Fibroblast of skin of left quadriceps (primary cell): Measurements from ENCODE around the gene FEM1B.
A peak's percentile ranks its signal among the peaks of the same experiment; 100 is the strongest.
"Not testable (repeated sequence)": the region's sequence is repeated elsewhere in the genome, so short reads cannot be mapped to it uniquely, and the experiment has no call there.

ENCODE experiments used
- DNase-seq, 2 experiments: peaks; one replicate each; pipeline ENCODE4 v3.0.0-alpha.2; 2013; ENCODE audit warnings: low read depth in 2 of 2

The FEM1B gene

GRCh38 chr15:68277603-68278344 lies at the start of gene FEM1B:
TSS of gene FEM1B (plus strand) at chr15:68277745. CDS start at chr15:68278418, 673 bp downstream.
- DNase-seq: peak; percentile 83 to 86

- DNase-seq: no peak
Observed at GRCh38 chr15:68228143-68228970, 49.2 kb upstream of the FEM1B start.

DNA sequence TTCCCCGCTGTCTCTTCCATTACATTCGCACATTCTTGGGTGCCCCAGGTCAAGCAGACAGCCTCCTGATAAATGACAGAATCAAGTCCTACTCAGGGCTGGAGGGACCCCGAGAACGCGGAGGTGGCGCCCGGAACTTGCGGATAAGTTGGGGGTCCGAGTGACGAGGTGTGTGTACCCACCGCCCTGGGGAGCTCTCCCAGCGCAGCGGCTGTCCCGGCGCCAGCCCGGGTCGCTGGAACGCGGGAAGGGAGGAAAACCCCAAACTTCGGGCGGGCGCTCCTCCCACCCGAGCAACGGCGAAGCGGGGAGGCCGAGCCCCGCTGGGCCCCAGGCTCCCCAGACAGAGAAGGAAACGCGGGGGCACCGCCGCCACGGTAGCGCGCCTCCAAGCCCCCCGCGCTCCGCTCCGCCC lies 48.6 kb upstream of the FEM1B start:
- no peak for DNase-seq

DNA sequence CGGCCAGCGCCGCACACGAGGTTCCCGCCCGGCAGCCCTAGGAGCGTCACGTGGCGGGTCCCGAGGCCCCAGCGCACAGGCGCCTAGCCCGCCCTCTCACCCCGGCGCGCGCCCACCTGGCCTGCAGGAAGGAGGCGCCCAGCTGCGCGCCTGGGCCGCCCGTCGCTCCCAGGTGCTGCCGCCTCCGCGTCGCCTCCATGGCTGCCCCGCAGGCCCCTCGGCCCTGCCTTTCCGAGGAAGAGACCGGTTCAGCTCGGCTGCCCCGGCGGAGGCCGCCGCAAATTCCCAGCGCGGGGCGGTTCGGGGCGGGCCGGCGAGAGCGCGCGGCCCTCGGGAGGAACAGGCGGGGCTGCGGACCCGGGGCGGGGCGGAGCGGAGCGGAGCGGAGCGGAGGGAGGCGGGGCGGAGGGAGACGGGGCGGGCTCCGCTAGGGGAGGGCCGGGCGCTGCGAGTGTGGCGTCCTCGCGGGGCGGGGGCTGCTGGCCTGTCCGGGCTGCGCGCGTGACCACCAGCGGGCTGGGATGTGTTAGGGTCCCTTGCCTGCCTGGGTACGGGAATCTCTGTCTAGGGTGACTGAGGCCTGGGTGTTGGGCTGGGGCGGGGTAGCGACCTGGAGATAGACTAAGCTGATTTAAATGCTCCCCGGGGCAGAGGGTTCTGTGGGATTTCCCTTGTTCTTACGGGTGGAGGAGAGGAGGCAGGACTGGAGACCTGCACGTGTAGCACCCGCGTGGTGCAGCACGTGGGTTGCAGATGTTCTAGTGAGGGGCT lies 48.0 kb upstream of the FEM1B start, which contains the start of gene CLN6:
CLN6 (minus strand) TSS at position 343 of the 771 bp plus-strand sequence; CDS start at position 199, 144 bp downstream.
- peak; percentile 51 to 55 for DNase-seq

- no peak for DNase-seq
Observed at GRCh38 chr15:68230157-68231100, 47.1 kb upstream of the FEM1B start.

- DNase-seq: no peak
Observed at GRCh38 chr15:68231102-68231818, 46.3 kb upstream of the FEM1B start.

GRCh38 chr15:68232449-68232848 lies 45.1 kb upstream of the FEM1B start:
- DNase-seq: no peak

GRCh38 chr15:68232937-68233336 lies 44.6 kb upstream of the FEM1B start:
- no peak for DNase-seq

DNA sequence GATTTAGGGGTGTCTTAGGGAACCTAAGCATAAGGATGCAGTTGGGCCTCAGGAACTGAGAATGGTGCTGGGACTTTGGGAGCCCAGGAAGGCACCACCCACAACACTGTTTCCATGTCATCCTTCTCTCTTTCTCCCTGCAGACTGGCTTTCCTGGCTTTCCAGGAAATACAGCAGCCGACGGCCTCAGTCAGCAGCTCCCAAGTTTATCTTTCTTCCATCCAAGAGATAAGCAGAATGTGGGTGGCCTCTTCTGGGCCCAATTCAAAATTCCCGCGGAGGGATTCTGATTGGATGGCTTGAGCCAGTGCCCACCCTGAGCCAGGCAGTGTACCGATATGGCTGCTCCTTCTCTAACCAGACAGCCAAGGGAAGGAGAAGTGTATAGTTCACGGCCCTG lies 43.5 kb upstream of the FEM1B start:
- no peak for DNase-seq

- not testable (repeated sequence) for DNase-seq
Observed at GRCh38 chr15:68234520-68234919, 43.0 kb upstream of the FEM1B start.

- no peak for DNase-seq
Observed at GRCh38 chr15:68235022-68235421, 42.5 kb upstream of the FEM1B start.

DNA sequence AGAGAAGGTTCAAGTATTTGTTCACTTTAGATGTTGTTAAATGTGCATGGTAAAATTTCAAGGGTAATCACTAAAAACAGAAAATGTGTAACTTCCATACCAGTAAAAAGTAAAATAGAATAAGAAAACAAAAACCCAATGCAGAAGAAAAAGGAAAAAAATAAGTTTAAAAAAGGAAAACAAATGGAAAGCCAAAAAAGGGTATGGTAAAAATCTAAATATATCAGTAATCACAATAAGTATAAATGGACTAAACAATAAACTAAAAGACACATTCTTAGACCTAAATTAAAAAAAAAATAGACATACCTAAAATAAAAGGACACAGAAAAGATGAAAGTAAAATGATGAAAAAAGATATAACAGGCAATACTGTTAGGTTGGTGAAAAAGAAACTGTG lies 38.5 kb upstream of the FEM1B start:
- DNase-seq: no peak

DNA sequence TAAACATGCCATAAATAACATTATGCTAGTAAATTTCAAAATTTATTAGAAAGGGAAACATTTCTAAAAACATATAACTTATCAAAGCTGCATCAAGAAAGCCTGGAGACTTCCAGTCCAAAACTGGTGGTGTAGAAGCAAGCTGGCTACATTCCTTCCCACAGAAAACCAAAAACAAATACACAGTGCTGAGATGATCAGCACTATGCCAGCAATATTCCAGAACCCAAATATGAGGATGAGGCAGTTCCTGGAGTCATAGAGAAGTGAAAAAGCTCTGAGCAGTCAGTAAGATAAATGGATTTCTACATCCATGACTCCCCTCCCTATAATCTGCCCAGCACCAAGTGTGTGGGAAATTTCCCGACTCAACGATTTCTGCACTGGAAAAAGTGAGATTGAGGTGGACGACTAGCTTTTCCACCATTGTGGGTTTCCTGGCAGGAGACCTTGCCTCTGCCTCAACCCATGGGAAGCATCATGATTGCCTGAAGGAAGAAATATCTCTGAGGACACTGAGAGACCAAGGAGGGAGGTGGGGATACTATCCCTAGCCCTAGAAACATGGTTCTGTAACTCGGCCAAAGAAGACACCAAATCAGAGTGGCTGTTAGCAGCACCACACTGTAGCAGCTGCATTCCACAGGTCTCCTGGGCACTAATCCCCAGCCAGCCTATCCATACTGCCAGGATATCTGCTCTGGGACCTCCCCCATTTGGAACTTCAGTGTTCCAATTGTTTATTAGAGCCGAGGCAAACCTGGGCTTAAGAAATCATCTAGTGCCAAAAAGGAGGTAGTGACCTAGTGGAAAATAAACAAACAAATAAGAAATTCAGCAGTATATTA lies 36.2 kb upstream of the FEM1B start:
- no peak for DNase-seq

DNA sequence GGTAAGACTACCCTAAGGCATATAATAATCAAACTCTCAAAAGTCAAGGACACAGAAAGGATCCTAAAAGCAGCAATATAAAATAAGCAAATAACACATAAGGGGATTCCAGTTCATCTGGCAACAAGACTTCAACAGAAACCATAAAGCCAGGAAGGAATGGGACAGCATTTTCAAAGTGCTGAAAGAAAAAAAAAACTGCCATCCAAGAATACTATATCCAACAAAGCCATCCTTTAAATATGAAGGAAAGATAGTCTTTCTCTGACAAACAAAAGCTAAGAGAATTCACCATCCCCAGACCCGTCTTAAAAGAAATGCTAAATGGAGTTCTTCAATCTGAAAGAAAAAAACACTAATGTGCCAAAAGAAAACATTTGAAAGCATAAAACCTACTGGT lies 33.3 kb upstream of the FEM1B start:
- no peak for DNase-seq

DNA sequence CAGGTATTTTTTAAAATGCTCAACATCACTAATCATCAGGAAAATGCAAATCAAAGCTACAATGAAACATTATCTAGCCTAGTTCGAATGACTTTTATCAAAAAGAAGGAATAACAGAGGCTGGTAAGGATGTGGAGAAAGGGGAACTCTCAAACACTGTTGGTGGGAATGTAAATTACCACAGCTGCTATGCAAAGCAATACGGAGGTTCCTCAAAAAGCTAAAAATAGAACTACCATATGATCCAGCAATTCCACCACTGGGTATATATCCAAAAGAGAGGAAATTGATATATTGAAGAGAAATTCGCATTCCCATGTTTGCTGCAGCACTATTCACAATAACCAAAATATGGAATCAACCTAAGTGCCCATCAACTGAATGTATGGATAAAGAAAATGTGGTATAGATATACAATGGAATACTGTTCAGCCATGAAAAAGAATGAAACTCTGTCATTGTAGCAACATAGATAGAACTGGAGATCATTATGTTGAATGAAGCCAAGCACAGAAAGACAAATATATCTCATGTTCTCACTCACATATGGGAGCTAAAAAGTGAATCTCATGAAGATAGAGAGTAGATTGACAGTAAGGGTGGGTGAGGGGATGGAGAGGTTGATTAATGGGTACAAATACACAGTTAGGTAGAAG lies 28.4 kb upstream of the FEM1B start:
- no peak for DNase-seq

GRCh38 chr15:68252925-68253534 lies 24.5 kb upstream of the FEM1B start:
- peak; percentile 59 to 64 for DNase-seq

DNA sequence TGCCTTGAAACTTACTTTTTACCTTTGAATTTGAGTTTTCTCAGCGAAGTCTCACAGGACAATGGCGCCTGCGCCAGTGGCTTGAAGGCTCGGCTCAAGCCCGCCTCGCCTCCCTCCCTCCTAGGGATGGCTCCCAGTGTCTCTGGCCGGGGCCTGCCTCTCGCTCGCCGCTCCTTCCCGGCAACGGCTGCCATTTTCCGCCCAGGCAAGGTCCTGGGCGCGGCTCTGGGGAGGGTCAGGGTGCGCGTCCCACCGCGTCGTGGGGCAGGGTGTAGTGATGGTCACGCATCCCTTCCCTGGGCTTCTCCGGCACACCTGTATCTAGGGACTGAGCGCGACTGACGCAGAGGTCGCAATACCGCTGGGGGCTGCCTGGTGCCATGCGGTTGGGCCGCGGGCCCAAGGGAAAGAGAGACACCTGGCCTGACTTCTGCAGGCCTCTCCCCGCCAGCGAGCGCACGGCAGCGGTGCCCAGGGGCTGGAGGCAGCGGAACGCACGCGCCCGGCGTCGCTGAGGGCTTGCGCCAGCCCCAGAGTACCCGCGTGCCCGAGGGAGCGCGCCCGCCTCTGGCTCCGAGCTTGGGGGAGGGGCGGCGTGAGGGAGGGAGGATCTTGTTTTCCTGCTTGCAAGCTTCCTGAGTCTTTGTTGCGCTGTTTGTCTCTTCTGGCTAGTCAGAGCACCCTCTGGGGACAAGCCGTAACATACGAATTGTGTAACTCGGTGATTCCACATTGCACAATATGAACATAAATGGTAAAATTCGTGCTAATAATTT lies 20.7 kb upstream of the FEM1B start:
- DNase-seq: peak; percentile 75 to 77

- DNase-seq: no peak
Observed at GRCh38 chr15:68258692-68259091, 18.9 kb upstream of the FEM1B start.
